ENCODE measurements around the gene PTPRE. TPM values are rescaled to one million over a fixed set of nuclear protein-coding genes. Genes with fewer than 3 reads are reported as not detected.
A peak's percentile ranks its signal among the peaks of the same experiment; 100 is the strongest.

Gene PTPRE
- total and polyA plus RNA-seq, 4 donors: 4.9 to 46.0 (median 23.5) TPM

DNA sequence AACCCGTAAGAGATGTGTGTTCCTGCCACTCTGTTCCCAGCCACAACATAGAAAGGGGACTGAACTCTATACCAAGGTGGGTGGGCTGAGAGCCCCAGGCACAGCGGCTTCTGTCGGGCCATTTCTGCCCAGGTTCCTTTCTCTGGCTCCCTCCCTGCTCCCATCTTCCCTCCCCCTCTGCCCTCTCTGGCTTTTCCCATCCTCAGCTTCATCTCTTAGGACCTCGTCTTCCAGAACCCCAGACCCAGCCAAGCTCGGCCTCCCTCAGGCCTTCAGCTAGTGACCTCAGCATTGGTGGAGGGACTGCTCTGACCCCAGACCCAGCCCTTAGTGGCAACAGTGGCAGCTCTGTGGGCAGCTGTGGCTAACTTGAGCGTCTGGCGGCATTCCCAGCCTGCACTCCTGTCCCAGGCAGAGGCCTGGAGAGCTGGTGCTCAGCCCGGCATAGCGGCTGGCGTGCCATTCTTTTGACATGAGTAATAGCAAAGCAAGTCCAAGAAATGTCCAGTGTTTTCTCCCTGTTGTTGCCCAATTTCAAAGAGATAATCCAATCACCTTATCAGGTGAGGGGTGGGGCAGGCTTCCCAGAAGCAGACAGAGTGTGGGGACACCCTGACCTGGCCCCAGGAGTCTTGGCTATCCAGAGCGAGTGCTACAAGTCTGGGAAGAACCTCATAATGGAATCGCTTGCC is 15.9 kb downstream of the PTPRE start:
- H3K9me3 ChIP-seq (ENCODE audit: control insufficient read depth, low read length): no peaks in the 10 kb centered on the region
- H3K27ac ChIP-seq (ENCODE audit: low read depth in 1 of 2, low read length in 2 of 2): peak overlapping the region; percentile 81 to 89
- peaks cover 0 to 5% of the 10 kb centered on the region in 2 donors for H3K4me1 ChIP-seq (ENCODE audit: control insufficient read depth in 1 of 2, insufficient read depth in 2 of 2, low read length in 2 of 2)
- no peak overlapping the region for H3K4me3 ChIP-seq (ENCODE audit: low read length in 2 of 2)
- H3K27me3 ChIP-seq (ENCODE audit: control insufficient read depth in 1 of 2, insufficient read depth in 2 of 2, low read length in 1 of 2): no peaks in the 10 kb centered on the region
- peak; percentile 92 to 93 for DNase-seq
- H3K36me3 ChIP-seq (ENCODE audit: control insufficient read depth in 1 of 2, insufficient read depth in 2 of 2, low read length in 1 of 2): no peaks in the 10 kb centered on the region
- 15% methylated on average over 12 of the region's 12 CpGs for WGBS, 2 donors
- intact Hi-C loops (cut with DNase I): loop anchor here in 1 of 2 donors (5.0 kb wide), 3 partner anchors 54 to 134 kb away; no protein-coding TSS in a partner anchor
- peak; percentile 78 for ATAC-seq (ENCODE audit: low FRiP score)

DNA sequence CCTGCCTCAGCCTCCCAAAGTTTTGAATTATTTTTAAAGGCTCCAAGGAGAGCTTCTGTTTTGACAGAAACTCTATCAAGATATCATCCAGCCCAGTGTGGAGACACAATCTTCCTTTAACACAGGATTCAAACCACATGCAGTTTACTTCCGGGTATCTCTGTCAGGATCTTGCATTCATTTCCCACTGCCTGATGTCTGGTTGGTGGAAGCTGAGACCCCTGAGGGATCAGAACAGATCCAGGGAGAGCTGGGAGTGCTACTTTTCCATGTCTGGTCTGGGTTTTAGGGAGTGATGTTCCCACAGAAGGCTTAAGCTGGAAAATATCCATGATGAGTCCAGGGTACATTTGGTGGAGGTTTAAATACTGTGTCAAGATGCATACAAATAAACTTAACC is 16.7 kb downstream of the PTPRE start:
- Histone ChIP-seq H3K36me3 (ENCODE audit: control insufficient read depth in 1 of 2, insufficient read depth in 2 of 2, low read length in 1 of 2) (no peaks in the 10 kb centered on the region), H3K9me3 (ENCODE audit: control insufficient read depth, low read length) (no peaks in the 10 kb centered on the region), H3K27me3 (ENCODE audit: control insufficient read depth in 1 of 2, insufficient read depth in 2 of 2, low read length in 1 of 2) (no peaks in the 10 kb centered on the region), H3K27ac (ENCODE audit: low read depth in 1 of 2, low read length in 2 of 2) (peak overlapping the region in 1 of 2 donors; percentile 17), H3K4me3 (ENCODE audit: low read length in 2 of 2) (no peak overlapping the region), H3K4me1 (ENCODE audit: control insufficient read depth in 1 of 2, insufficient read depth in 2 of 2, low read length in 2 of 2) (peaks cover 0 to 5% of the 10 kb centered on the region in 2 donors)
- DNase-seq (no peak), ATAC-seq (ENCODE audit: low FRiP score) (no peak)
- 74 to 83% methylated on average over 1 of the region's 1 CpG for WGBS, 2 donors
- intact Hi-C loops (cut with DNase I): loop anchor here in 1 of 2 donors (5.0 kb wide), 3 partner anchors 54 to 134 kb away; no protein-coding TSS in a partner anchor

- intact Hi-C loops (cut with DNase I): loop anchor here in 1 of 2 donors (5.0 kb wide), 1 partner anchor 52 kb away; no protein-coding TSS in a partner anchor
- DNase-seq: no peak
- peak overlapping the region in 1 of 2 donors; percentile 30 for H3K27ac ChIP-seq (ENCODE audit: low read depth in 1 of 2, low read length in 2 of 2)
- H3K4me3 ChIP-seq (ENCODE audit: low read length in 2 of 2): no peak overlapping the region
- H3K36me3 ChIP-seq (ENCODE audit: control insufficient read depth in 1 of 2, insufficient read depth in 2 of 2, low read length in 1 of 2): no peaks in the 10 kb centered on the region
- H3K4me1 ChIP-seq (ENCODE audit: control insufficient read depth in 1 of 2, insufficient read depth in 2 of 2, low read length in 2 of 2): peaks cover 0 to 5% of the 10 kb centered on the region in 2 donors
- WGBS, 2 donors: 75 to 77% methylated on average over 6 of the region's 6 CpGs
- no peak for ATAC-seq (ENCODE audit: low FRiP score)
- H3K27me3 ChIP-seq (ENCODE audit: control insufficient read depth in 1 of 2, insufficient read depth in 2 of 2, low read length in 1 of 2): no peaks in the 10 kb centered on the region
- no peaks in the 10 kb centered on the region for H3K9me3 ChIP-seq (ENCODE audit: control insufficient read depth, low read length)
These were observed 18.7 kb downstream of the PTPRE start for GRCh38 chr10:127925471-127926207.

GRCh38 chr10:127926455-127926854 is 19.6 kb downstream of the PTPRE start:
- peak in 1 of 2 donors; percentile 65 for DNase-seq
- Histone ChIP-seq H3K36me3 (ENCODE audit: control insufficient read depth in 1 of 2, insufficient read depth in 2 of 2, low read length in 1 of 2) (no peaks in the 10 kb centered on the region), H3K4me1 (ENCODE audit: control insufficient read depth in 1 of 2, insufficient read depth in 2 of 2, low read length in 2 of 2) (peaks cover 0 to 5% of the 10 kb centered on the region in 2 donors), H3K9me3 (ENCODE audit: control insufficient read depth, low read length) (no peaks in the 10 kb centered on the region), H3K4me3 (ENCODE audit: low read length in 2 of 2) (no peak overlapping the region), H3K27ac (ENCODE audit: low read depth in 1 of 2, low read length in 2 of 2) (no peak overlapping the region), H3K27me3 (ENCODE audit: control insufficient read depth in 1 of 2, insufficient read depth in 2 of 2, low read length in 1 of 2) (no peaks in the 10 kb centered on the region)
- WGBS, 2 donors: 53 to 64% methylated on average over 8 of the region's 8 CpGs
- intact Hi-C loops (cut with DNase I): loop anchor here in 1 of 2 donors (5.0 kb wide), 1 partner anchor 51 kb away; no protein-coding TSS in a partner anchor
- no peak for ATAC-seq (ENCODE audit: low FRiP score)

DNA sequence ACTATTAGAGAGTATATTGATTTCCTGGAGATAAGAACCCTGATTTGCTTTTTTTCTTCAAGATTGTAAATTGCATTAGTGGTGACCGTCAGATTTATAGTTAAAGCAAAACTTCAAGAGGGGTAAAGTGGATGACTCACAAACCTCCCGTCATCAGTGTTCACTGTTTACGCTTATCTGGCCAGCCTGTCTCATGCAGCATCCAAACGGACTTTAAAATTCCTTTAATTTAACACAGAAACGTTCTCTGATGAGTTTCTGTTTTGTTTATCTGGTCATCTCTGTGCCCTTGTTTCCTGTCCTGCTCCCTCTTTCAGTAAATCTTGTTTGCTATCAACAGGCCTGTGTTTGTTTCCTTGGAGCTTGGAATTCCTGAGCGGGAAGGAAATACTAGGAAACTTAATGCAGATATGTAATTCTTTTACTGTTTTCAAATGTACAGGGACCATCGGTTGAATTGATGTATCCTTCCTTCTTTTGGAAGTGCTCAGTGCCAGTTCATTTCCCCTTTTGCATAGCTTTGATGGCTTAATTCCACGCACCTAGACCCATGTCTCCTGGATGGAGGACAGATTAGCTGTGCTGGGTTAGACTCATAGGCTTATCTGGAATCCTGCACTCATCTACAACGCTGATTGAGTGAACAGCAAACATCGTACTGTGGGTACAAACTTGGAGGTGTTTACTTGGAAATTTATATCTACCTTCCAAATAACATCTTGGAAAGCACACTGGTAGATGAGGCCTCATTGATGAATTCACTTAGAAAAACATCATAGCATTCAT is 21.3 kb downstream of the PTPRE start:
- ATAC-seq (ENCODE audit: low FRiP score) (no peak), DNase-seq (no peak)
- Histone ChIP-seq H3K27ac (ENCODE audit: low read depth in 1 of 2, low read length in 2 of 2) (no peak overlapping the region), H3K27me3 (ENCODE audit: control insufficient read depth in 1 of 2, insufficient read depth in 2 of 2, low read length in 1 of 2) (no peaks in the 10 kb centered on the region), H3K9me3 (ENCODE audit: control insufficient read depth, low read length) (peaks cover 1% of the 10 kb centered on the region), H3K36me3 (ENCODE audit: control insufficient read depth in 1 of 2, insufficient read depth in 2 of 2, low read length in 1 of 2) (no peaks in the 10 kb centered on the region), H3K4me1 (ENCODE audit: control insufficient read depth in 1 of 2, insufficient read depth in 2 of 2, low read length in 2 of 2) (no peaks in the 10 kb centered on the region), H3K4me3 (ENCODE audit: low read length in 2 of 2) (no peak overlapping the region)
- intact Hi-C loops (cut with DNase I): loop anchor here in 1 of 2 donors (5.0 kb wide), 1 partner anchor 49 kb away; no protein-coding TSS in a partner anchor
- 86 to 88% methylated on average over 10 of the region's 10 CpGs for WGBS, 2 donors

- Histone ChIP-seq H3K27ac (ENCODE audit: low read depth in 1 of 2, low read length in 2 of 2) (no peak overlapping the region), H3K36me3 (ENCODE audit: control insufficient read depth in 1 of 2, insufficient read depth in 2 of 2, low read length in 1 of 2) (no peaks in the 10 kb centered on the region), H3K27me3 (ENCODE audit: control insufficient read depth in 1 of 2, insufficient read depth in 2 of 2, low read length in 1 of 2) (no peaks in the 10 kb centered on the region), H3K9me3 (ENCODE audit: control insufficient read depth, low read length) (peaks cover 1% of the 10 kb centered on the region), H3K4me3 (ENCODE audit: low read length in 2 of 2) (no peak overlapping the region), H3K4me1 (ENCODE audit: control insufficient read depth in 1 of 2, insufficient read depth in 2 of 2, low read length in 2 of 2) (no peaks in the 10 kb centered on the region)
- 94 to 95% methylated on average over 15 of the region's 15 CpGs for WGBS, 2 donors
- ATAC-seq (ENCODE audit: low FRiP score) (no peak), DNase-seq (no peak)
- intact Hi-C loops (cut with DNase I): no loop called here
These were observed 25.8 kb downstream of the PTPRE start for GRCh38 chr10:127932521-127933270.

- Histone ChIP-seq H3K36me3 (ENCODE audit: control insufficient read depth in 1 of 2, insufficient read depth in 2 of 2, low read length in 1 of 2) (no peaks in the 10 kb centered on the region), H3K27ac (ENCODE audit: low read depth in 1 of 2, low read length in 2 of 2) (no peak overlapping the region), H3K4me3 (ENCODE audit: low read length in 2 of 2) (no peak overlapping the region), H3K27me3 (ENCODE audit: control insufficient read depth in 1 of 2, insufficient read depth in 2 of 2, low read length in 1 of 2) (no peaks in the 10 kb centered on the region), H3K9me3 (ENCODE audit: control insufficient read depth, low read length) (peaks cover 1% of the 10 kb centered on the region), H3K4me1 (ENCODE audit: control insufficient read depth in 1 of 2, insufficient read depth in 2 of 2, low read length in 2 of 2) (no peaks in the 10 kb centered on the region)
- ATAC-seq (ENCODE audit: low FRiP score) (no peak), DNase-seq (no peak)
- WGBS, 2 donors: 95% methylated on average over 5 of the region's 5 CpGs
- intact Hi-C loops (cut with DNase I): no loop called here
These were observed 26.4 kb downstream of the PTPRE start for GRCh38 chr10:127933271-127933670.

DNA sequence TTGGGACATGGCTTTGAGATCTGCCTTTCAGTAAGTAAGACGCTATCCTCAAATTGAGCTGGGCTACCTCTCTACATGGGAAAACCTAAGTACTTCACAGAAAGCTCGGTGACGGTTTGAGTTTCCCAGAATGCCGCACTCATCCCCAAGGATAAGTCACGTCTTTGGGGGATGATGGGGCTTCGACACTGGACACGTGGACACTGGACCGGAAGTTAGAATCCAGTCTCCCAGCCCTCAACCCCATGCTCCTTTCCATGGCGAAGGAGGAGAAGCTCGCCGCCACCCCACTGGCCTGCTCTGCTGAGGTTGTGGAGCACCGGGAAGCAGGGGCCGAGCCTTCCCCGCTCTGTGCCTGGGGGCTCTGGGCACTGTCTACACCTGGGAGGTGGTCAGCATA is 27.5 kb downstream of the PTPRE start:
- peaks cover 1% of the 10 kb centered on the region for H3K9me3 ChIP-seq (ENCODE audit: control insufficient read depth, low read length)
- intact Hi-C loops (cut with DNase I): no loop called here
- no peaks in the 10 kb centered on the region for H3K27me3 ChIP-seq (ENCODE audit: control insufficient read depth in 1 of 2, insufficient read depth in 2 of 2, low read length in 1 of 2)
- ATAC-seq (ENCODE audit: low FRiP score) (no peak), DNase-seq (no peak)
- no peaks in the 10 kb centered on the region for H3K4me1 ChIP-seq (ENCODE audit: control insufficient read depth in 1 of 2, insufficient read depth in 2 of 2, low read length in 2 of 2)
- no peak overlapping the region for H3K27ac ChIP-seq (ENCODE audit: low read depth in 1 of 2, low read length in 2 of 2)
- WGBS, 2 donors: 97% methylated on average over 14 of the region's 14 CpGs
- no peak overlapping the region for H3K4me3 ChIP-seq (ENCODE audit: low read length in 2 of 2)
- H3K36me3 ChIP-seq (ENCODE audit: control insufficient read depth in 1 of 2, insufficient read depth in 2 of 2, low read length in 1 of 2): no peaks in the 10 kb centered on the region
